K562 (cell line): ENCODE data around the gene PIK3CB. TPM values are rescaled to one million over a fixed set of nuclear protein-coding genes. Genes with fewer than 3 reads are reported as not detected.

Source experiments
- CBFA2T2 ChIP-seq: fragments of 450-650 bp; conservative IDR thresholded peaks from 2 replicates; pipeline ENCODE4 v1.6.1; 2017; ENCODE audit warnings: mild to moderate bottlenecking
- DIDO1 ChIP-seq: fragments of 450-650 bp; IDR thresholded peaks from 2 replicates; pipeline ENCODE4 v1.6.1; 2016; ENCODE audit warnings: low read depth, missing biosample characterization, missing genetic modification characterization
- HDAC8 ChIP-seq: fragments of 450-650 bp; IDR thresholded peaks from 2 replicates; pipeline ENCODE4 v1.6.1; 2016; ENCODE audit warnings: mild to moderate bottlenecking, missing genetic modification characterization, moderate library complexity, missing compliant biosample characterization
- HIVEP1 ChIP-seq: fragments of 250-450 bp; sonication (Bioruptor Pico); IDR thresholded peaks from 2 replicates; pipeline ENCODE4 v1.4.0; 2020; ENCODE audit warnings: mild to moderate bottlenecking
- KAT7 ChIP-seq: sonication (generic); formaldehyde crosslinking; IDR thresholded peaks from 2 replicates; pipeline ENCODE4 v1.8.0; 2022; ENCODE audit warnings: missing genetic modification reagents, mild to moderate bottlenecking, borderline replicate concordance
- KLF16 ChIP-seq: IDR thresholded peaks from 2 replicates; pipeline ENCODE4 v1.6.1; 2016; ENCODE audit warnings: antibody characterized with exemption
- MEIS2 ChIP-seq: fragments of 450-650 bp; IDR thresholded peaks from 2 replicates; pipeline ENCODE4 v1.6.1; 2014; ENCODE audit warnings: mild to moderate bottlenecking; ENCODE audit not compliant: partially characterized antibody
- NCOR1 ChIP-seq: fragments of 450-650 bp; IDR thresholded peaks from 2 replicates; pipeline ENCODE4 v1.6.1; 2016; ENCODE audit warnings: mild to moderate bottlenecking, moderate library complexity
- NFXL1 ChIP-seq: fragments of 450-650 bp; formaldehyde crosslinking; IDR thresholded peaks from 2 replicates; pipeline ENCODE4 v1.4.0; 2021; ENCODE audit warnings: mild to moderate bottlenecking
- POLR3G ChIP-seq: IDR thresholded peaks from 2 replicates; pipeline ENCODE4 v1.6.1; 2011; ENCODE audit not compliant: insufficient read length, insufficient replicate concordance; ENCODE audit errors: extremely low read depth
- PRDM10 ChIP-seq: fragments of 450-650 bp; IDR thresholded peaks from 2 replicates; pipeline ENCODE4 v1.6.1; 2018; ENCODE audit not compliant: partially characterized antibody
- RFX7 ChIP-seq: fragments of 250-450 bp; sonication (Bioruptor Pico); IDR thresholded peaks from 2 replicates; pipeline ENCODE4 v1.5.1; 2021; ENCODE audit warnings: mild to moderate bottlenecking
- SIN3B ChIP-seq: fragments of 450-650 bp; IDR thresholded peaks from 2 replicates; pipeline ENCODE4 v1.6.1; 2017; ENCODE audit warnings: low read depth, mild to moderate bottlenecking, moderate library complexity
- TCF3 ChIP-seq: sonication (generic); formaldehyde crosslinking; IDR thresholded peaks from 2 replicates; pipeline ENCODE4 v1.4.0; 2020; ENCODE audit warnings: mild to moderate bottlenecking, missing genetic modification reagents
- ZNF696 ChIP-seq: fragments of 250-450 bp; sonication (Bioruptor Pico); conservative IDR thresholded peaks from 2 replicates; pipeline ENCODE4 v1.4.0; 2020; ENCODE audit warnings: mild to moderate bottlenecking, moderate library complexity
- polyA plus RNA-seq, 8 experiments: library from polyadenylated mRNA; depleted of rRNA in 4 of 8; stranded (reverse) in 5 of 8; unstranded in 3 of 8; fragments of >200 nt; fragmentation: Nextera tagmentation in 2 of 8; fragmentation: Illumina TruSeq in 1 of 8; extraction: Ambion mirVana in 2 of 8; extraction: Trizol in 1 of 8; gene quantifications; 2 replicates each; pipeline versions ENCODE4 v1.2.1 to v1.2.3, GENCODE V29; 2011 to 2014; ENCODE audit warnings: inconsistent platforms in 1 of 8, missing spikeins in 1 of 8
- total RNA-seq, 7 experiments: library from RNA; depleted of rRNA in 6 of 7; stranded (reverse); fragments of >200 nt in 6 of 7; fragmentation: Illumina TruSeq in 2 of 7; extraction: Trizol in 2 of 7; gene quantifications; 2 replicates each; pipeline versions ENCODE4 v1.2.1 to v1.2.3, GENCODE V29; 2011 to 2021; ENCODE audit warnings: low replicate concordance in 1 of 7

PIK3CB gene
- total and polyA plus RNA-seq, 9 of the 15 experiments (the other 6 are each of a cell fraction or from before 2014, with no cell fraction given) = 15.3 to 62.6 (median 28.3) TPM

DNA sequence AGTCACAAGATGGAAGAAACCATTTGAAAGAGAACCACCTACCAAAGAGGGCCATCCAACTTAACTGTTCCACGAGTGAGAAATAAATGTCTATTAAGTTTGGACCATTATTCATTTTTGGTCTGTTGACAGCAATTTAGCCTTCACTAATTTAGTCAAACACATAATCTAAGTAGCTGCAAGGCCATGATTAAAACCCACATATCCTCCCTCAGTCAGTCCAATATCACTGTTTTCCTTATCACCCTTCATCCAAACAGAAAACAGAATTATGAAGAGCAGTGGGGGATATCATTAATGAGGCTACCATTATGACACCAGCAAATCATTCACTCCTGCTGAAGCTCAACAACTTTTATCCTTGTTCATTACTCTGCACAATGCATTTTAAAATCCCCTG, 52.0 kb downstream of the PIK3CB start (continued):
- TF ChIP-seq DIDO1 (tag) (no peak), KLF16 (0 out of 2 replicates have a peak, but pooled peaks have one; percentile 24), RFX7 (CRISPR knock-in tag) (no peak), TCF3 (peak; percentile 81), SIN3B (no peak), ZNF696 (CRISPR knock-in tag) (no peak), KAT7 (CRISPR knock-in tag) (no peak), POLR3G (no peak), HIVEP1 (CRISPR knock-in tag) (no peak), NCOR1 (peak; percentile 22; the same call in 1 of the 2 replicates), NFXL1 (CRISPR knock-in tag) (no peak), CBFA2T2 (0 out of 2 replicates have a peak, but pooled peaks have one; percentile 40), MEIS2 (peak; percentile 54), HDAC8 (tag) (no peak), PRDM10 (peak; percentile 80)
